IMR-90 (cell line): ENCODE data around the gene RAD51B. TPM values are rescaled to one million over a fixed set of nuclear protein-coding genes. Genes with fewer than 3 reads are reported as not detected.

Experiments
- ATAC-seq: fragments of 200-7000 bp; cut with Tn5 transposase; 2 replicates; pipeline ENCODE4 v1.9.1; 2020; ENCODE audit warnings: low read depth, mild to moderate bottlenecking, moderate library complexity
- BruUV-seq: library from RNA; stranded (reverse); fragments of 400-500 nt; replicated peaks from 2 replicates; lab custom pipeline; 2021; lab: Mats Ljungman, UMichigan
- CTCF ChIA-PET: fragments of 300-600 bp; formaldehyde crosslinking; extraction: SDS; loops from one replicate; lab custom pipeline; 2021; ENCODE audit warnings: antibody characterized with exemption; lab: Yijun Ruan, JAX
- POLR2A ChIA-PET: fragments of 300-600 bp; sonication (Branson Sonifier 250); formaldehyde crosslinking; loops from one replicate; lab custom pipeline; 2022; ENCODE audit warnings: antibody characterized with exemption; ENCODE audit not compliant: unreplicated experiment; lab: Charles Lee
- DNase-seq: peaks from one replicate; pipeline ENCODE4 v3.0.0; 2013
- H2AFZ ChIP-seq: replicated peaks from 2 replicates; pipeline ENCODE3; 2013; ENCODE audit warnings: low read length, mild to moderate bottlenecking; ENCODE audit not compliant: poor library complexity
- H2AK5ac ChIP-seq: 2 replicates; pipeline ENCODE4 v1.6.1; 2013; ENCODE audit warnings: low read depth, low read length, inconsistent platforms
- H2AK9ac ChIP-seq: replicated peaks from 2 replicates; pipeline ENCODE3; 2013; ENCODE audit warnings: mild to moderate bottlenecking, low read depth, low read length, moderate library complexity; ENCODE audit not compliant: poor library complexity
- H2BK120ac ChIP-seq: 2 replicates; pipeline ENCODE4 v1.6.1; 2013; ENCODE audit warnings: low read depth, low read length, inconsistent platforms
- H2BK15ac ChIP-seq: 3 replicates; pipeline ENCODE4 v1.6.1; 2013; ENCODE audit warnings: low read depth, low read length, inconsistent platforms
- H2BK20ac ChIP-seq: 2 replicates; pipeline ENCODE4 v1.6.1; 2013; ENCODE audit warnings: low read depth, mild to moderate bottlenecking, inconsistent platforms, low read length, moderate library complexity
- H2BK5ac ChIP-seq: 2 replicates; pipeline ENCODE4 v1.6.1; 2013; ENCODE audit warnings: mild to moderate bottlenecking, low read depth, low read length, inconsistent platforms; ENCODE audit not compliant: poor library complexity, severe bottlenecking
- H3K14ac ChIP-seq: replicated peaks from 2 replicates; pipeline ENCODE4 v1.6.1; 2013; ENCODE audit warnings: low read depth, low read length, inconsistent platforms
- H3K18ac ChIP-seq: 2 replicates; pipeline ENCODE4 v1.6.1; 2013; ENCODE audit warnings: low read depth, low read length, control low read depth
- H3K23ac ChIP-seq: 2 replicates; pipeline ENCODE4 v1.6.1; 2013; ENCODE audit warnings: low read depth, low read length, inconsistent platforms
- H3K27ac ChIP-seq: 2 replicates; pipeline ENCODE4 v1.5.1; 2013; ENCODE audit warnings: mild to moderate bottlenecking, control low read depth, low read length; ENCODE audit not compliant: insufficient read depth
- H3K27me3 ChIP-seq: 2 replicates; pipeline ENCODE4 v1.6.1; 2013; ENCODE audit warnings: low read length; ENCODE audit not compliant: control insufficient read depth, insufficient read depth
- H3K36me3 ChIP-seq: 2 replicates; pipeline ENCODE4 v1.6.1; 2013; ENCODE audit warnings: low read length, mixed read lengths; ENCODE audit not compliant: control insufficient read depth, insufficient read depth
- H3K4ac ChIP-seq: 2 replicates; pipeline ENCODE4 v1.6.1; 2013; ENCODE audit warnings: low read depth, low read length, inconsistent platforms
- H3K4me1 ChIP-seq: 2 replicates; pipeline ENCODE4 v1.6.1; 2013; ENCODE audit warnings: low read length, mixed read lengths; ENCODE audit not compliant: control insufficient read depth, insufficient read depth
- H3K4me2 ChIP-seq: 2 replicates; pipeline ENCODE4 v1.6.1; 2013; ENCODE audit warnings: low read depth, mild to moderate bottlenecking, control low read depth, low read length, moderate library complexity
- H3K4me3 ChIP-seq: 2 replicates; pipeline ENCODE4 v1.5.1; 2013; ENCODE audit warnings: low read depth, mild to moderate bottlenecking, control low read depth, low read length, moderate library complexity; ENCODE audit not compliant: insufficient read depth
- H3K56ac ChIP-seq: 2 replicates; pipeline ENCODE4 v1.6.1; 2013; ENCODE audit warnings: low read length, inconsistent platforms; ENCODE audit not compliant: insufficient read depth; ENCODE audit errors: extremely low read depth
- H3K79me1 ChIP-seq, 2 experiments: 2 replicates each; pipeline ENCODE4 v1.6.1; 2013; ENCODE audit warnings: low read length in 2 of 2, inconsistent platforms in 1 of 2, low read depth in 1 of 2
- H3K9ac ChIP-seq: 2 replicates; pipeline ENCODE4 v1.6.1; 2013; ENCODE audit warnings: low read depth, low read length, control low read depth
- H3K9me1 ChIP-seq: 2 replicates; pipeline ENCODE4 v1.6.1; 2013; ENCODE audit warnings: low read length, inconsistent platforms; ENCODE audit not compliant: insufficient read depth
- H3K9me3 ChIP-seq: 2 replicates; pipeline ENCODE4 v1.6.1; 2013; ENCODE audit warnings: low read length; ENCODE audit not compliant: control insufficient read depth, insufficient read depth
- H4K20me1 ChIP-seq: 2 replicates; pipeline ENCODE4 v1.6.1; 2013; ENCODE audit warnings: low read length, inconsistent platforms; ENCODE audit not compliant: insufficient read depth
- H4K5ac ChIP-seq: 2 replicates; pipeline ENCODE4 v1.6.1; 2013; ENCODE audit warnings: mild to moderate bottlenecking, low read depth, low read length, control low read depth
- H4K8ac ChIP-seq, 2 experiments: 2 replicates each; pipeline ENCODE4 v1.6.1; 2013; ENCODE audit warnings: low read depth in 2 of 2, low read length in 2 of 2, control low read depth in 1 of 2, inconsistent platforms in 1 of 2
- H4K91ac ChIP-seq: 2 replicates; pipeline ENCODE4 v1.6.1; 2013; ENCODE audit warnings: low read depth, low read length, inconsistent platforms; ENCODE audit not compliant: insufficient read depth
- CHD1 ChIP-seq: IDR thresholded peaks from 2 replicates; pipeline ENCODE4 v1.6.1; 2012; ENCODE audit warnings: low read depth, low read length, improper control_type of control experiment
- ELK1 ChIP-seq: fragments of 150-350 bp; IDR thresholded peaks from 2 replicates; pipeline ENCODE4 v1.6.1; 2016; ENCODE audit warnings: low read depth, mild to moderate bottlenecking, low read length, moderate library complexity, borderline replicate concordance
- FOS ChIP-seq: fragments of 150-350 bp; IDR thresholded peaks from 2 replicates; pipeline ENCODE4 v1.6.1; 2016; ENCODE audit warnings: low read depth, low read length
- MAZ ChIP-seq: IDR thresholded peaks from 2 replicates; pipeline ENCODE4 v1.6.1; 2012; ENCODE audit warnings: low read depth, mild to moderate bottlenecking, low read length, improper control_type of control experiment, moderate library complexity, borderline replicate concordance
- SMC3 ChIP-seq: fragments of 150-350 bp; IDR thresholded peaks from 2 replicates; pipeline ENCODE4 v1.6.1; 2016; ENCODE audit warnings: low read depth, mild to moderate bottlenecking, antibody characterized with exemption, low read length, moderate library complexity
- WGBS, 2 experiments: methylation state at CpG; one replicate each; pipeline versions ENCODE4 v1.1.5 to v1.1.7; 2013; ENCODE audit warnings: missing lambda C conversion rate in 2 of 2; ENCODE audit not compliant: insufficient read length in 1 of 2; ENCODE audit errors: extremely low coverage in 2 of 2; 5-methylcytosine and 5-hydroxymethylcytosine counted together
- dilution Hi-C: fragments of 300-500 bp; cut with HindIII; formaldehyde crosslinking; loops from one replicate; pipeline ENCODE4 v1.14.3; 2018; ENCODE audit warnings: low sequenced_read_pairs; ENCODE audit not compliant: unreplicated experiment
- in situ Hi-C: fragments of 300-500 bp; cut with MboI; formaldehyde crosslinking; loops from 3 replicates; pipeline ENCODE4 v1.14.3; 2019; ENCODE audit warnings: low sequenced_read_pairs, inconsistent platforms, mixed read lengths
- intact Hi-C: fragments of 100-400 bp; cut with micrococcal nuclease; formaldehyde crosslinking; loops from 2 replicates; pipeline ENCODE4 v1.10.0; 2022
- polyA plus RNA-seq, 3 experiments: library from polyadenylated mRNA; depleted of rRNA; stranded (reverse); fragments of >200 nt; gene quantifications; 2 replicates each; pipeline ENCODE4 v1.2.3, GENCODE V29; 2012; ENCODE audit warnings: low replicate concordance in 1 of 3
- total RNA-seq: library from RNA; depleted of rRNA; stranded (reverse); fragments of >200 nt; gene quantifications from 2 replicates; pipeline ENCODE4 v1.2.3, GENCODE V29; 2012

The RAD51B gene
- total and polyA plus RNA-seq, 2 of the 4 experiments (the other 2 are of a cell fraction), result 5.1 to 18.8 TPM

DNA sequence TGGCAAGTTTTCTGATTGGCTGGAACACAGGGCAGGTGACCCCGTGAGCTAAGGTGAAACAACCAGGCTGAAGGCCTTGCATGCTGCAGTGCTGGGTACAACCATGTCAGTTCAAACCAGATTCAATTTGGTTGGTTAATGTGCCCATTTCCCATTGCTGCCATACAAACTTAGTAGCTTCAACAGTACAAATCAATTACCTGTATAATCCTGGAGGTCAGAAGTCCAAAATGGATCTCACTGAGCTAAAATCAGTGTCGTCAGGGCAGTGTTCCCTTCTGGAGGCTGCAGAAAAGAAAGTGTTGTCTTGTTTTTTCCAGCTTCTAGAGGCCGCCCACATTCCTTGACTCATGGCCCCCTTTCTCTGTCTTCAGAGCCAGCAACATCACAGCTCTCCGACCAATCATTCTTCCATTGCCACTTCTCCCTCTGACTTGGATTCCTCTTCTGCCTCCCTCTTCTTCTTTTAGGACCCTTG is 751.6 kb downstream of the RAD51B start:
- H4K20me1 ChIP-seq, result no peaks in the 10 kb centered on the region
- H3K18ac ChIP-seq, result no peak overlapping the region
- DNase-seq (no peak), ATAC-seq (no peak)
- H4K8ac ChIP-seq, result no peak overlapping the region
- peaks cover 13% of the 10 kb centered on the region for H3K4me1 ChIP-seq
- H2BK20ac ChIP-seq, result no peak overlapping the region
- H3K27me3 ChIP-seq, result no peaks in the 10 kb centered on the region
- no peak overlapping the region for H2BK5ac ChIP-seq
- intact Hi-C loops, result no loop called here
- H3K4me3 ChIP-seq, result no peak overlapping the region
- dilution Hi-C loops, result no loop called here
- no peak overlapping the region for H3K14ac ChIP-seq
- H3K9me1 ChIP-seq, result peaks cover 9% of the 10 kb centered on the region
- no TSS peak for BruUV-seq
- H2BK120ac ChIP-seq, result no peak overlapping the region
- CTCF ChIA-PET, result no interaction called here
- POLR2A ChIA-PET, result no interaction called here
- H4K91ac ChIP-seq, result no peak overlapping the region
- in situ Hi-C loops, result loop anchor here (10.0 kb wide), 1 partner anchor 316 kb away; no protein-coding TSS in a partner anchor
- H2AFZ ChIP-seq, result no peak overlapping the region
- H2BK15ac ChIP-seq, result 0 out of 3 replicates have a peak overlapping the region, but pooled peaks have one; percentile 14
- peaks cover 0 to 4% of the 10 kb centered on the region in 2 experiments; a peak in 1 of 4 replicates for H3K79me1 ChIP-seq
- H4K5ac ChIP-seq, result no peak overlapping the region
- H3K27ac ChIP-seq, result no peak overlapping the region
- H3K4me2 ChIP-seq, result no peak overlapping the region
- no peak overlapping the region for H3K23ac ChIP-seq
- no peak overlapping the region for H2AK9ac ChIP-seq
- peaks cover 3% of the 10 kb centered on the region; the same call in 1 of the 2 replicates for H3K9me3 ChIP-seq
- no peak overlapping the region for H3K56ac ChIP-seq
- TF ChIP-seq FOS, result no peak
- no peak for TF ChIP-seq ELK1
- no peak for TF ChIP-seq MAZ
- TF ChIP-seq CHD1, result no peak
- no peak for TF ChIP-seq SMC3
- no peak overlapping the region for H3K9ac ChIP-seq
- 0 out of 2 replicates have a peak overlapping the region, but pooled peaks have one; percentile 18 for H3K4ac ChIP-seq
- peak overlapping the region; percentile 24; the same call in 1 of the 2 replicates for H2AK5ac ChIP-seq
- WGBS, 2 experiments, result 92% methylated on average over 2 of the region's 4 CpGs; no CpG with 5 or more reads in 1 of the 2 experiments
- H3K36me3 ChIP-seq, result no peaks in the 10 kb centered on the region
